Measurements from ENCODE around the gene PMPCA.

Gene PMPCA

DNA sequence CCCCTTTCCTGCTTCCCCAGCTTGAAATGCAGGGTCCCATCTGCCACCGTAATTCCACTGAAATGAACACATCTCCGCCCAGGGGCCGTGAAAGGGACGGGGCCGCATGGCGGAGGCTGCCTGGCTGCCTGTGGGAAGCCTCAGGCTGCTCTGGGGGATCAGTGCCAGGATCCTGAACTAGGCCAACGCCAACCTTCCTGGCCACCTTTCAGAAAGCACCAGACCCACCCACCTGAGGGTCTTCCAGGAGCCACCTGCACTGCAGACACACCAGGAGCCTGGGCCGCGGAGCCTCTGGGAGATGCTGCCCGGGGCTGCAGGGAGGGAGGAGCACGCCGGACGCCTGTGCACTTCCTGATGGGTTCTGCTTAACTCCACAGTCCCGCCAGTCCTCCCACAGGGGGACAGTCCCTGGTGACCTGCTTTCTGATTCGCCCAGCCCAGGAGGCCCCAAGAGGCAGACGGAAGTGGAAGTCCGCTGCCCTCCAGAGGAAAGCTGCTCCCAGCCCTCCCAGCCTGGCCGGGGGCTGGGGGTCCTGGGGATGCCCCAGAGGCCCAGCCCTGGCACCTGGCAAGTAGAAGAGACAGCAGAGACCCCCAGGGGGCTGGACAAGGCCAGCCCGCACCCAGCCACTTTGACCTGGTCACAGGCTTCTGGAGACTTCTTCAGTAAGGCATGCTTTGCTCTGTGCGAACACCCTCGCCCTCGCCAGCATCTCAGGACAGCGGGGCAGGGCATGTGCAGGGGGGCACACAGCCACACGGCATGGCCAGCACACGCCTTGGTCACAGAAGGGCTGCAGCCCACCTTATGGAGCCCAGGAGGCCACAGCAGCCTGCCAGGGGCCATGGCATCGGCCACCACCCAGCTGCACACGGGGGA lies 36.9 kb upstream of the PMPCA start, which contains the start of gene CARD9:
TSS of gene CARD9 (minus strand) at position 370 of the 883 bp plus-strand sequence. CDS start 1,591 bp downstream, outside the sequence.
- peak; percentile 57 for DNase-seq (ENCODE audit: low spot score)

DNA sequence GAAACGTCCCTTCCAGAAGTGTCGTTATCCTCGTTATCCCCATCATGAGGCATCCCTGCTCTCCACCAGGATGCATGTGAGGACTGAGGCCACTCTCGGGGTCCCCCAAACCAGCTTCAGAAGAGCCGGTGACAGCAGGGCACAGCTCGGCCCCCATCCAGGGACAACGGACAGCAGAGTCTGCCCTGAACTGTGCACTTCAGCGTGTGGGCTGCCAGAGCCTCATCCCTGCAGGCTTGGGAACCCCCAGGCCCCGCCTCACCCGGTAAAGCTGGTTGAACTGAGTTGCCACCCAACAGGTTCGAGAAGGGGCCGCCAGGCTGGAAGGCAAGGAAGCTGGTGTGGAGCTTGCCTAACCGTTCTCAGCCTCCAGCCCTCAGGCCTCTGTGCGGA lies 36.3 kb upstream of the PMPCA start:
- DNase-seq (ENCODE audit: low spot score), result no peak

- DNase-seq (ENCODE audit: low spot score), result no peak
These were observed 35.4 kb upstream of the PMPCA start for GRCh38 chr9:136375096-136375495.

DNA sequence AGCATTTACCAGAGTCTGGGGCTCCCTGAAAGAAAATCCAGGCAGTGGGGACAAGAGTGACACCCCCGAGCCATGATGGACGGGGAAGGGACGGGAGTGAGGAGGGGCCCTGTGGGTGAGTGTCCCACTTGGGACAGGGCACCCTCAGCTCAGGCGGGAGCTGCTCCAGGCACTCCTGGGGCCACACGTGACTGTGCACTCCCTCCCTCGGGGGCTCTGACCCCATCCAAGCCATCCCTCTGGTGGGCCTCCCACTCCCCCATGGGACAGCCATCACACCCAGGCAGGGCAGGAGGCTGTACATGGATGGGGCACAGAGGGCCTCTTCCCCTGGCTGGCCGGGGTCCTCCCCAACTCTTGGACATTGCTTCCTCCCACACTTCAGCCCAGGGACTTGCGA lies 34.0 kb upstream of the PMPCA start:
- DNase-seq (ENCODE audit: low spot score), result no peak

DNA sequence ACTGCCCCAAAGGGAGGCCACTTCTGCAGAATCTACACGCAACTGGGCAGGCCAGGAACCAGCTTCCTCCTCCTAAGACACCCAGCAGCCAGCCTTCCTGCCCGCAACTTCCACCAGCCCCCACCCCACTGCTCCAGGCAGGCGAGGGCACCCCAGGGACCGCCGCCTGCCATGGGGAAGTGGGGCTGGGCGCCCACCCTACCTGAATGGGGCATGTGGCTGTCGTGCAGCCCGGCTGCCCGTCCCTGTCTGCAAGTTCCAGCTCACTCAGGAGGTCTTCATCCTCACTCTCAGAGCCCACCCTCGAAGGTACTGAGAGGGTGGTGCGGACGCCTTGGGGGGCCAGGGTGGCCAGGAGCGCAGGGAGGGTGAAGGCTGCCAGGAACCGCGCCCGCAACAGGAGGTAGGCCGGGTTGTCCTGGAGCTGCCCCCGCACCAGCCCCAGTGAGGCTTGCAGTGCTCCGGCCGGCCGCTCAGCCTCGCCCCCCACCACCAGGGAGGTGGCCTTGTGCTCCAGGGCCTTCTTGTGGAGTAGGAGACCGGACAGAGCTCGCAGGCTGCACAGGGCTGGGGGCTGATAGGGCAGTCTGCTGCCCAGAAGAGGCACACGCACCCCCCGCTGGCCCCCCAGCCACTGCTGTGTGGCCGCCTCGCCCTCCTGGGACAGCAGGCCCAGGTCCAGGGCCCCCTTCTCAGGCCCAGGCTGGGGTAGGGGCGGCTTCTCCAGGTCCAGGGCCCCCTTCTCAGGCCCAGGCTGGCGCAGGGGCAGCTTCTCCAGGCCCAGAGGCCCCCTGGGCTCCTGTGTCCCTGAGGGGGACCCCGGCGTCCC lies 32.9 kb upstream of the PMPCA start:
- DNase-seq (ENCODE audit: low spot score), result no peak

DNA sequence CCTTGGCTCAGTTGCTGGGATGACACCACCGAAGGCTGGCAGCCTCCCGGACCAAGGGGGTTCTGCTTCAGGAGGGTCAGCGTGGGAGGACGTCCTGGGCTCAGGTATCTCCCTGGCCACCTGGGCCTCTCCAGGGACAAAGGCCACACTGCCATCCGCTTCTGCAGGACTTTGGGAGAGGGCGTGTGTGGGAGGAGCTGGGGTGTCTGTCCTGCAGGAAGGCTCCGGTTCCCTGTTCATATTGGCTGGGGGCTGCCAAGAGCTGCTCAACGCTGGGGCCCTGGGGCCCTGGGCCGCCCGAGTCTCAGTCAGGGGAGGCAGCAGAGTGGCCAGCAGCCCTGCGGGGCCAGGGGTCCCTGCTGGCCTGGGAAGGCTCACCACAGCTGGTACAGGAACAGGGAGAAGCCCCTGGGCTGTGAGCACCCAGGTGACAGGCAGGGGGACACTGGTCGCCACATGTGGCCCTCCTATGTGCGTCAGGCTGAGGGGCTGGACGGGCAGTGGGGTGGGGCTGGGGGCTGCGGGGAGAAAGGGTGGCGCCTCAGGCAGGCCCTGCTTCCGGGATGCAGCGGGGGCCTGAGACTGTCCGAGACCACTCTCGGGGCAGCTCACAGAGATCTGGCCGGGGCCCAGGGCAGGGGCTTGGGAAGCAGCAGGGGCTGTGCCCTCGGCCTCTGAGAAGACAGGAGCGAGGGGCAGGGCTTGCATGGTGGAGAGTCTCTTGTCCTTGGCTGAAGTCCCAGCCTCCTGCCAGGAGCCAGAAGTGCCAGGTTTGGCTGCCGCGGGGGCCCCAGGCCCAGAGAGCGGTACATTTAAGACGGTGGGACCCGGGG lies 32.1 kb upstream of the PMPCA start:
- DNase-seq (ENCODE audit: low spot score), result no peak

DNA sequence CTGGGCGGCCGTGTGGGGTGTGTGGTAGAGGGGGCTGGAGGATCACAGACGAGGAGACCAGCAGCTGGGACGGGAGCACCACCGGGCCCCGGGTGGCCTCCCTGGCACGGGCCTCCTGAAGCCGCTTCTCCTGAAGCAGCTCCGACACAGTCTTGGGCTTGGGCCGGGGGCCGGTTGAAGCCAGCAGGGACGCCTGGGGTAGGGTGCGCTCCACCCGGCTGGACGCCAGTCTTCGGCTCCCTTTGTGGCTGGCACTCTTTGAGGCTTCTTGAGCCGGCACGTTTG lies 31.5 kb upstream of the PMPCA start:
- DNase-seq (ENCODE audit: low spot score), result no peak

GRCh38 chr9:136379401-136379800 lies 31.1 kb upstream of the PMPCA start:
- DNase-seq (ENCODE audit: low spot score), result no peak

DNA sequence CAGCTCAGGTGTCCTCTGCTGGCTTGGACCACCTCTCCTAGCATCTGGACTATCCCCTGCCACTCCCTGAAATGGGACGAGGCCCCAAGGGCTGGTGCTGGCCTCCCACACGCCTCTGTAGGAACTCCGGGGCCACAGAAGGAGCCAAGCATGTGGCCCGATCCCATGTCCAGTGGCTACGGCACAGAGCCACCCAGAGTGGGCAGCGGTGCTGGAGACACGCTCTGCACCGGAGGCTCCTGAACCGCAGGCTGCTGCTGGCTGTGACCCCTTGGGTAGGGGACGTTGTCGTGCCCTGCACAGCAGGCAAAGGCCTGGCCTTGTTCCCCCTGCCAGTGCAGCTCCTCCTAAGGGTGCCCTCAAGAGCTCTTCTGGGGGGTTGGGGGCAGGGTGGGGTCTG lies 30.6 kb upstream of the PMPCA start:
- no peak for DNase-seq (ENCODE audit: low spot score)

- DNase-seq (ENCODE audit: low spot score), result no peak
These were observed 30.1 kb upstream of the PMPCA start for GRCh38 chr9:136380381-136380780.

DNA sequence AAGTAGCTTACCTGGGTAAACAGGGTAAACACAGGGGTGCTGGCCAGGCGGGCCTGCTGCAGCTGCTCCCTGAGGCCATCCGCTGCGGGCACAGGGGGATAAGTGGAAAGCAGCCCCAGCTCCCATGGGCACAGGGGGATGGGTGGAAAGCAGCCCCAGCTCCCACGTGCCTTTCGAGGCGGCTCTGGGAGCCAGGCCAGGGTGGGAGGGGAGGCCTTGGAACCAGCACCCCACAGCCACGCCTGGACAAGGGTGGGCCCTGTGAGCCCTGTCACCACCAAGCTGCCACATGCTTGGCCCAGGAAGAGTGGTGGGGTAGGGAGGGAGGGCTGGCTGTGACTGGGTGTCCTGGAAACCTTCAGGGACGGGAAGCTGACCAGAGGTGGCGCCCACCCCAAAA lies 29.1 kb upstream of the PMPCA start:
- no peak for DNase-seq (ENCODE audit: low spot score)

- DNase-seq (ENCODE audit: low spot score), result no peak
These were observed 28.4 kb upstream of the PMPCA start for GRCh38 chr9:136381966-136382513.

DNA sequence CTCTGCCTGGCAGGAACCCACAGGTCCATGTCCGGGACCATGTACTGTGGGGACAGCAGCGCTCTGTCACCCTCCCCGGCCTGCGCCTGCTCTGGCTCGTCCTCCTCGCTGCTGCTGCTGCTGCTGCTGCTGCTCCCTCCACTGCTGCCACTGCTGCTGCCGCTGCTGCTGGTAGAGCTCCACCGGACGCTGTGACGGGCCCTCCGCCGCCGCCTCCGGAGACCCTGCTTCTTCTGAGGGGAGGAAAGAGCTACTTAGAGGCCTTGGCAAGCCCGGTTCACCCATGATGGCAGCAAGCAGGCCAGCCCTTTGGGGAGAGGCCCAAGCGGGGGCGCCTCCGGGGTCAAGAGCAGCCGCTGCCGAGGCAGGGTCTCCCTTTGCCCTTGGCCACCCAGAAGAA lies 27.0 kb upstream of the PMPCA start:
- no peak for DNase-seq (ENCODE audit: low spot score)

GRCh38 chr9:136385015-136385414 lies 25.4 kb upstream of the PMPCA start:
- DNase-seq (ENCODE audit: low spot score), result no peak

DNA sequence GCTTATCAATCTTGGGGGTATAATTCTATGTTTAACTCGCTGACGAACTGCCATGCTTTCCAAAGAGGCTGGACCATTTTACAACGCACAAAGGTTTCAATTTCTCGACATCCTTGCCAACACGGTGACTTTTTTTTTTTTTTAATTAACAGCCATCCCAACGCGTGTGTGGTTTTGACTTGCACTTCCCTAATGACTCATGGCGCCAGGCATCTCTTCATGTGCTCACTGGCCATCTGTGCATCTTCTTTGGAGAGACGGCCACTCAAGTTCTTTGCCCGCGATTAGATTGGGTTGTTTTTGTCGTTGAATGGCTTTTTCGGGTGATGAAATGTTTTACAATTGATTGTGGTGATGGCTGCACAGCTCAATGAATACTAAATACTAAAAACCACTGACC lies 24.4 kb upstream of the PMPCA start:
- no peak for DNase-seq (ENCODE audit: low spot score)

- no peak for DNase-seq (ENCODE audit: low spot score)
These were observed 23.2 kb upstream of the PMPCA start for GRCh38 chr9:136387217-136387616.

DNA sequence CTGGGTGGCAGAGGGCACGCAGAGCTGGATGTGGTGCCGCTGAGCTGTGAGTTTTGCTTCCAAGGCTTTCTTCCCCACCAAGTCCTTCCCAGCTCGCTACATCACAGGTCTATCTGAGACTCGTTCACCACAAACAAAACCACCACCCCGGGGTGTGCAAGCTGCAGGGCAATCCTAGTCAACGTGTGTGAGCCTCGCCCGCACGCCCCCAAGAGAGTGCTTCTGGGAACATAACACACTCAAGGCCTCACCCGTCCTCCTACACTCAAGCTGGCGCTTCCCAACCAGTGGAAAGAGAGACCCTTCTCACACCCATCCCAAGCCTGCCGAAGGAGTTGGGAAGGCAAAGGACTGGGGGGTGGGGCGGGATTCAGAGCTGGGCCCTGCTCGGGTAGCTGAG lies 21.1 kb upstream of the PMPCA start:
- no peak for DNase-seq (ENCODE audit: low spot score)

DNA sequence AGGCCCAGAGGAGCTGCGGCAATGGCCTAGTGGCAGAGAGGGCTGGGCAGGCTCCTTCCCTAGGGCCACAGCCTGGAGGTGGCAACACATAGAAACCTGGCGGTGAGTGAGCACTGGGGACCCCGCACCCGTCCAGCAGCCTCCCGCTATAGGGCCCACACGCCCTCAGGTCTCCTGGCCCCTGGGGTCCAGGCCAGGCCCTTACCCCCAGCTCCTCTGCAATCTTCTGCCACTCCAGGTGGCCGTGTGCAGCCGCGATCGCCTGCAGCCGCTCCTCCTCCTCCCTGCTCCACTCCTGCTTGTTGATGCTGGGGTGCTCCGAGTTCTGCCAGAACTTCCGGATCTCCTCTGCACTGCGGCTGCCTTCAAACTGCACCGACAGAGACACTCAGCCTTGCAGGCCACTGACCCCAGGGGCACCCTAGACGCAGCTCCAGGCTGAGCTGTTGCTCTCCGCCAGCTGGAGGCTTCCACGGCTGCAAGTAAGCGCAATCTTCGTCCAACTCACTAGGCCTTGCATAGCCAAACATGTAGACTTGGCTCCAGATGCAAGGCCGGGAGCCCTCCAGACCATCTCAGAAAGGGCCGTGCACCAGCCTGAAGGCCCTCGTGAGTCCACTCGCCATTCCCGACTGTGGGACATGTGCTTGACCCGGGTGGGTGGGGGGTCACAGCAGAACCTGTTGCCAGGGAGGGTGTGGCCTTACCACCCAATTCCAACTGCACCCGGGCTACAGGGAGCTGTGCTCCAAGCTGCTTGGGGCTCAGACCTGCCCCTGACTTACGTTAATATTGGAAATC lies 18.5 kb upstream of the PMPCA start:
- DNase-seq (ENCODE audit: low spot score), result no peak

- no peak for DNase-seq (ENCODE audit: low spot score)
These were observed 17.7 kb upstream of the PMPCA start for GRCh38 chr9:136392538-136393449.

- no peak for DNase-seq (ENCODE audit: low spot score)
These were observed 16.9 kb upstream of the PMPCA start for GRCh38 chr9:136393531-136393930.

Data from AG08395 (cell line).